GM10266 (cell line): ENCODE data around the gene PCDHGC5.

ENCODE experiments used
- DNase-seq: peaks from one replicate; pipeline ENCODE4 v3.0.0; 2012; ENCODE audit errors: extremely low spot score
- CTCF ChIP-seq: IDR thresholded peaks from 2 replicates; pipeline ENCODE4 v1.5.1; 2012; ENCODE audit warnings: mild to moderate bottlenecking, low read depth; ENCODE audit not compliant: control insufficient read depth, insufficient read depth; ENCODE audit errors: missing control alignments

The PCDHGC5 gene

GRCh38 chr5:141532726-141533125 lies 43.8 kb downstream of the PCDHGC5 start:
- no peak for TF ChIP-seq CTCF

DNA sequence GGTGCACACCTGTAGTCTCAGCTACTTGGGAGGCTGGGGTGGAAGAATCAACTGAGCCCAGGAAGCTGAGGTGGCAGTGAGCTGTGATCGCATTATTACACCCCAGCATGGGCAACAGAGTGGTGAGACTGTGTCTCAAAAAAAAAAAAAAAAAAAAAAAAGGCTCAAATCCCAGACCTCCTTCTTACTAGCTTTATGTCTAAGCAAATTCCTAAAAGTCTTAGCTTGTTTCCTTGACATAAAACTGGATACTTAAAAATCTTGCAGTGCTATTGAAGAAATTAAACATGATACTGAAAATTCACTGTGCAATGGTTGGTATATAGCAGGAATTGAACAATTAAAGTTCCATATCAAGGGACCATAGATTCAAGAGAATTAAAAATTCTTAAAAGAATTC lies 45.0 kb downstream of the PCDHGC5 start:
- no peak for TF ChIP-seq CTCF
- no peak for DNase-seq

More at GRCh38 chr5:141532726-141533125, 43.8 kb downstream of the PCDHGC5 start:
- DNase-seq = no peak

DNA sequence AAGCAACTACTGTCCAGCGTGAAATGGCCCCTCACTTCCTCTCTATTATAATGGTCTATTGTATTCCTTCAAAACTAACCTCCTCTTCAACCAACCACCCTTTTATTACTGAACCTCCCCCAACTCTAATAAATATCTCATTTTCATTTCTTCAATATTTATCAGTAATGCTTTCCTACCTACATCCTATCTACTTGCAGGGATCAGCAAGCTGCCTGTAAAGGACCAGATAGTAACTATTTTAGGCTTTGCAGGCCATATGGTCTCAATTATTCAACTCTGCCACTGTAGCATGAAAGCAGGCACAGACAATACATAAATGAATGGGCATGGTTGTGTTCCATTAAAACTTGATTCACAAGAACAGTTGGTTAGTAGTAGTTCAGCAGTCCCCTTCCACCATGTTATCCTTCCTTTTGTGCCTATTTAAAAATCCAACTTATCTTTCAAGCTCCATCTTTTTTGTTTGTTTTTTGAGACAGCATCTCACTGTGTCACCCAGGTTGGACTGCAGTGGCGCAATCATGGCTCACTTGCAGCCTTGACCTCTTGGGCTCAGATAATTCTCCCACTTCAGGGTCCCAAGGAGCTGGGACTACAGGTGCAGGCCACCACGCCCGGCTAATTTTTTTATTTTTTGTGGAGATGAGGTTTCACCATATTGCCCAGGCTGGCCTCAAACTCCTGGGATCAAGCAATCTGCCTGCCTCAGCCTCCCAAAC lies 45.8 kb downstream of the PCDHGC5 start:
- TF ChIP-seq CTCF = no peak
- no peak for DNase-seq
